ENCODE results near the gene STYXL1. TPM values are rescaled to one million over a fixed set of nuclear protein-coding genes. Genes with fewer than 3 reads are reported as not detected.

The STYXL1 gene
- total RNA-seq, 4 donors from 2014 or later, result 10.0 to 31.5 (median 17.3) TPM

DNA sequence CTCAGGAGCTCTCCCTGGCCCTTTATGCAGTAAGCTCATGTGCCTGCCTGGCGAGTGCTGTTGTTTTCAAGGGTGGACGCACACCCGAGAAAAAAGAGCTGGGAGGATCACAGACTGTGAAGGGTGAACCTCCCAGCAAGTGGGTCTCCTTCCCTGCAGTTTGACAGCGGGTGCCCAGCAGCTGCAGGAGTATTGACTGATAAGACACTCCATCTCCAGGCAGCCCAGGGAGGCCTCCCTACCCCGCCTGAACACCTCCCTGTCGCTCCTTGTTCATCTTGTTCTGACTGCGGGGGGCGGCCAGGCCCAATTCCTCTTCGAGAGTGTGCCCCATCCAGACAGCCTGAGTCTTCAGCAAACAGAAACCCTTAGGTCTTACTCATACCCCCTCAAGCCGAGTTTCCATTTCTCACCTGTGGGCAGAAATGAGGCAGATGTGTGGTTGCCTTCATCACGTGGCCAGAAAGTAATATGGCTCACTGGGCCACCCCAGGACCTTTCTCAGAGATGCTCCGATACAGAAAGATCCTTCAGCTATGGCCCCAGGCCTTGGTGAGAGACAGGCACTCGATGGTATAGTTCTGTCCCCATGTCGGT is 17.3 kb upstream of the STYXL1 start:
- ATAC-seq, result no peak
- in situ Hi-C loops (cut with MboI; ENCODE audit: low sequenced_read_pairs in 4 of 4), result no loop called here

DNA sequence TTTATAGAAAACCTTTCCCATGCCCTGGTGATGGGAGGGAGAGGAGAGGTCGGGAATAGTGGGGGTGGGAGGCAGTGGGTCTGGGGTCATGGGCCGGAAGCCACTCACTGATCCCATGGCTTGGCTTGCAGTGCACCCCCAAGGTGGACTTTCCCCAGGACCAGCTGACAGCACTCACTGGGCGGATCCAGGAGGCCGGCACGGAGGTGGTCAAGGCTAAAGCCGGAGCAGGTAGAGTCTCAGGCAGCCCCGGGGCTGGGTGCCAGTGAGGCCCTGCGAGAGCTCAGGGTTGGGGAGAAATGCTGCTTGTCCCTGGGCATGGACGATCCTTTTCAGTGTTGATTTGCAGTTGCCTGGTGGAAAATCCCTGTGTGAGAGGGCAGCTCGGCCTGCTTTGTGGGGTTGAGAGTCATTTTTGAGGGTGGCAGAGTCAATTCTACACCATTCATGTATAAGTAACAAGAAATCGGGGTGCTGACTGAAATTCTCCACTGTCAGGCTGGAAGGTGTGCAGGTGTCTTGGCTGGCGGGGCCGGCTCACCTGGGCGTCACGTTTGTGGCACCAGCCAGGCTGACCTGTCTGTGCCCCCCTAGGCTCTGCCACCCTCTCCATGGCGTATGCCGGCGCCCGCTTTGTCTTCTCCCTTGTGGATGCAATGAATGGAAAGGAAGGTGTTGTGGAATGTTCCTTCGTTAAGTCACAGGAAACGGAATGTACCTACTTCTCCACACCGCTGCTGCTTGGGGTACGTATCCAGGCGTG is 16.6 kb upstream of the STYXL1 start:
- DNase-seq (no peak), ATAC-seq (no peak)
- Histone ChIP-seq H3K4me3 (no peak overlapping the region), H3K9me3 (no peaks in the 10 kb centered on the region), H3K36me3 (peaks cover 8 to 83% of the 10 kb centered on the region in 2 donors), H3K4me1 (peaks cover 12 to 18% of the 10 kb centered on the region in 2 donors), H3K27me3 (no peaks in the 10 kb centered on the region), H3K27ac (no peak overlapping the region)
- in situ Hi-C loops (cut with MboI; ENCODE audit: low sequenced_read_pairs in 4 of 4) (no loop called here), intact Hi-C loops (cut with DNase I; ENCODE audit: low total_unique reads) (no loop called here)
- no peak for TF ChIP-seq POLR2A (IDR thresholded peaks at IDR 0.05)
- TF ChIP-seq, protein P1, sequence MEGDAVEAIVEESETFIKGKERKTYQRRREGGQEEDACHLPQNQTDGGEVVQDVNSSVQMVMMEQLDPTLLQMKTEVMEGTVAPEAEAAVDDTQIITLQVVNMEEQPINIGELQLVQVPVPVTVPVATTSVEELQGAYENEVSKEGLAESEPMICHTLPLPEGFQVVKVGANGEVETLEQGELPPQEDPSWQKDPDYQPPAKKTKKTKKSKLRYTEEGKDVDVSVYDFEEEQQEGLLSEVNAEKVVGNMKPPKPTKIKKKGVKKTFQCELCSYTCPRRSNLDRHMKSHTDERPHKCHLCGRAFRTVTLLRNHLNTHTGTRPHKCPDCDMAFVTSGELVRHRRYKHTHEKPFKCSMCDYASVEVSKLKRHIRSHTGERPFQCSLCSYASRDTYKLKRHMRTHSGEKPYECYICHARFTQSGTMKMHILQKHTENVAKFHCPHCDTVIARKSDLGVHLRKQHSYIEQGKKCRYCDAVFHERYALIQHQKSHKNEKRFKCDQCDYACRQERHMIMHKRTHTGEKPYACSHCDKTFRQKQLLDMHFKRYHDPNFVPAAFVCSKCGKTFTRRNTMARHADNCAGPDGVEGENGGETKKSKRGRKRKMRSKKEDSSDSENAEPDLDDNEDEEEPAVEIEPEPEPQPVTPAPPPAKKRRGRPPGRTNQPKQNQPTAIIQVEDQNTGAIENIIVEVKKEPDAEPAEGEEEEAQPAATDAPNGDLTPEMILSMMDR (IDR thresholded peaks at IDR 0.05 in 4 of 5, conservative IDR thresholded peaks at IDR 0.05 in 1 of 5), result no peak

More for the DNA sequence above, 17.3 kb upstream of the STYXL1 start:
- no peak for TF ChIP-seq POLR2A (IDR thresholded peaks at IDR 0.05)
- TF ChIP-seq, protein P1 (IDR thresholded peaks at IDR 0.05 in 4 of 5, conservative IDR thresholded peaks at IDR 0.05 in 1 of 5), result no peak
- Histone ChIP-seq H3K4me3 (no peak overlapping the region), H3K9me3 (no peaks in the 10 kb centered on the region), H3K36me3 (peaks cover 8 to 75% of the 10 kb centered on the region in 2 donors), H3K27me3 (no peaks in the 10 kb centered on the region), H3K27ac (no peak overlapping the region), H3K4me1 (peaks cover 12 to 22% of the 10 kb centered on the region in 2 donors)
- intact Hi-C loops (cut with DNase I; ENCODE audit: low total_unique reads), result no loop called here
- no peak for DNase-seq

DNA sequence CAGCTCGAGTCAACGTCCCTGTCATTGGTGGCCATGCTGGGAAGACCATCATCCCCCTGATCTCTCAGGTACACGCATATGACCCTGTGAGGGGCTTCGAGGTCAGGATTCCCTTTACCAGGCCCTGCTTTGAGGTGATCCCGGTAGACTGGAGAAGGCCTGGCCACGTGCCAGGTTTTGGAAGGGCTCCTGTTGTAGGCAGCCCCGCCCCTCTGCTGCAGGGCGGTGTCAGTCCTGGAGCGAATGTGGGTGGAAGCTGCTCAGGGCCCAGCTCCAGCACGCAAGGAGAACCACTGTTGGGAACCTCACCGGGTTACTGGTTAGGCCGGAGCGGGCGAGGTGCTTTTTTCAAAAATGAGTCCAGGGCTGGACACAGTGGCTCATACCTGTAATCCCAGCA is 15.7 kb upstream of the STYXL1 start:
- Histone ChIP-seq H3K9me3 (no peaks in the 10 kb centered on the region), H3K27me3 (no peaks in the 10 kb centered on the region), H3K4me3 (no peak overlapping the region), H3K4me1 (peaks cover 12 to 17% of the 10 kb centered on the region in 2 donors), H3K27ac (no peak overlapping the region), H3K36me3 (peaks cover 8 to 91% of the 10 kb centered on the region in 2 donors)
- in situ Hi-C loops (cut with MboI; ENCODE audit: low sequenced_read_pairs in 4 of 4) (no loop called here), intact Hi-C loops (cut with DNase I; ENCODE audit: low total_unique reads) (no loop called here)
- no peak for DNase-seq
- no peak for ATAC-seq
- TF ChIP-seq, protein P1 (IDR thresholded peaks at IDR 0.05 in 4 of 5, conservative IDR thresholded peaks at IDR 0.05 in 1 of 5), result no peak
- TF ChIP-seq POLR2A (IDR thresholded peaks at IDR 0.05), result no peak

DNA sequence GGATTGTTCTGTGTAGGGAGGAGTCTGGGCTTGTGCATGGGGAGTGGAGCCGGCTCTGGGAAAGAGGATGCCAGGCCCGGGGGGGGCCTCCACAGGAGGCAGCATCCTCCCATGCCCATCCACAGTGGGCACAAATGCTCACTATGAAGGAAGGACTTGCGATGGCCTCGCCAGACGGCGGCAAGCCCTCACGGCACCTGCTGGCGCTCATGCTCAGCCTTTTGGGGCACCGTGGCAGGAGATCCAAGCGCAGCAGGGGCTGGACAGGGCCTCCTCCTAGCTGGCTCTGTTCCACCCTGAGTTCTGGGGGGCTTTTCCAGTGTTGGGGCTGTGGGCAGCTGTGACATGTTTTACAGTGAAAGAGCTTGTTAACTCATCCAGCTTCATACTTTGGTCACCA is 15.3 kb upstream of the STYXL1 start:
- H3K9me3 ChIP-seq, result no peaks in the 10 kb centered on the region
- no peak overlapping the region for H3K4me3 ChIP-seq
- no peaks in the 10 kb centered on the region for H3K27me3 ChIP-seq
- in situ Hi-C loops (cut with MboI; ENCODE audit: low sequenced_read_pairs in 4 of 4) (no loop called here), intact Hi-C loops (cut with DNase I; ENCODE audit: low total_unique reads) (no loop called here)
- no peak for ATAC-seq
- H3K4me1 ChIP-seq, result peaks cover 15 to 21% of the 10 kb centered on the region in 2 donors
- no peak overlapping the region for H3K27ac ChIP-seq
- peaks cover 8 to 95% of the 10 kb centered on the region in 2 donors for H3K36me3 ChIP-seq
- TF ChIP-seq, protein P1 (IDR thresholded peaks at IDR 0.05 in 4 of 5, conservative IDR thresholded peaks at IDR 0.05 in 1 of 5), result no peak
- TF ChIP-seq POLR2A (IDR thresholded peaks at IDR 0.05), result no peak
- DNase-seq, result no peak

Measured in gastrocnemius medialis (tissue), 4 donors.